Activated naive CD8-positive, alpha-beta T cell treated with anti-CD3 and anti-CD28 coated beads, Interleukin-2, amount 50 U/mL, for 16 hours (primary cell): ENCODE results near the gene UIMC1.

Experiments used
- DNase-seq: peaks from one replicate; pipeline ENCODE4 v3.0.0-alpha.2; 2020; ENCODE audit warnings: low read depth, low spot score

UIMC1 gene

GRCh38 chr5:176886336-176887251 is 120.0 kb downstream of the UIMC1 start:
- no peak for DNase-seq

GRCh38 chr5:176884571-176884890 is 122.0 kb downstream of the UIMC1 start:
- DNase-seq: no peak

GRCh38 chr5:176883700-176884570 is 122.6 kb downstream of the UIMC1 start:
- no peak for DNase-seq

- DNase-seq: no peak
These were observed 124.0 kb downstream of the UIMC1 start for GRCh38 chr5:176882567-176882903.

GRCh38 chr5:176881816-176882566 is 124.6 kb downstream of the UIMC1 start:
- no peak for DNase-seq

- no peak for DNase-seq
These were observed 125.4 kb downstream of the UIMC1 start for GRCh38 chr5:176881021-176881749.

GRCh38 chr5:176880366-176881020 is 126.1 kb downstream of the UIMC1 start:
- no peak for DNase-seq

GRCh38 chr5:176879663-176880361 is 126.8 kb downstream of the UIMC1 start:
- no peak for DNase-seq

DNA sequence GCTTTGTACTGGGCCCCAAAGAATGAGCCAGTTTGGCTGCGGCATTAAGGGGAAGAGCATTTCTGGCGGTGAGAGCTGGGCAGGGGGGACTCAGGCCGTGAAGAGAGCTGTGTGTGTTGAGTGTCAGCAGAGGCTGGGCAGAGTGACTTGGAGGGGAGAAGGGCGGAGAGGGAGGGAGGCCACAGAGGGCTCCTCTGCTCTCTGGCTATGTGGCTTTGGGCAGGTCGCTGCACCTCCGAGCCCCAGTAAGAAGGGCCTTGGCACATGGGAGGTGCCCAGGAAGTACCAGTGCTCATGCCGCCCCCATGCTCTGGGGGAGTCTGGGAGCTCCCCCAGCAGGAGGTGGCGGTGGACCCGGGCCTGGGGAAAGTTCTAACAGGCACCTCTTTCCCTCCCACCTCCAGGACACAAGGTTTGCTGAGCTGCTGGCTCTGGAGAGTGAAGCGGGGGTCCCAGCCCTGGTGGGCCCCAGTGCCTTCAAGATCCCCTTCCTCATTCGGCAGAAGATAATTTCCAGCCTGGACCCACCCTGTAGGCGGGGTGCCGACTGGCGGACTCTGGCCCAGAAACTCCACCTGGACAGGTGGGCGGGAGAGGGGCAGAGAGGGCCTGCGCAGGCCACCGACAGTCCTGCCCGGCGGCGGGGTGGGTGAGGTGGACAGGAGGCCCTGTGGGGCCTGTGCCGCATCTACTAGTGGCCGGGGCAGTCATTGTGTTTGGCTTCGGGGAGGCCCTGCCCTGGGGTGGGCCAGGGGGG is 127.5 kb downstream of the UIMC1 start:
- DNase-seq: no peak

DNA sequence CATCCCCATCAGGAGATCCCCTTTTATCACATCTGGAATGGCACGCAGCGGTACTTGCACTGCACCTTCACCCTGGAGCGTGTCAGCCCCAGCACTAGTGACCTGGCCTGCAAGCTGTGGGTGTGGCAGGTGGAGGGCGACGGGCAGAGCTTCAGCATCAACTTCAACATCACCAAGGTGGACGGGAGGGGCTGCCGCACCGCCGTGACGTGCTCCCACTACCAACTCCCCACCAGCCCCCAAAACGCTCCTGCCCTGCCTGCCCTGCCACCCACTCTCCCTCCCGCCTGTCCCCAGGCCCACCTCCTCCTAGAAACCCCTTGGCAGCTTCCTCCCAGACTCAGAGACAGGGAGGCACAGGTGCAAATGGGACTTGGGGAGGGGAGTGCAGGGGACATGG is 128.1 kb downstream of the UIMC1 start:
- no peak for DNase-seq

DNA sequence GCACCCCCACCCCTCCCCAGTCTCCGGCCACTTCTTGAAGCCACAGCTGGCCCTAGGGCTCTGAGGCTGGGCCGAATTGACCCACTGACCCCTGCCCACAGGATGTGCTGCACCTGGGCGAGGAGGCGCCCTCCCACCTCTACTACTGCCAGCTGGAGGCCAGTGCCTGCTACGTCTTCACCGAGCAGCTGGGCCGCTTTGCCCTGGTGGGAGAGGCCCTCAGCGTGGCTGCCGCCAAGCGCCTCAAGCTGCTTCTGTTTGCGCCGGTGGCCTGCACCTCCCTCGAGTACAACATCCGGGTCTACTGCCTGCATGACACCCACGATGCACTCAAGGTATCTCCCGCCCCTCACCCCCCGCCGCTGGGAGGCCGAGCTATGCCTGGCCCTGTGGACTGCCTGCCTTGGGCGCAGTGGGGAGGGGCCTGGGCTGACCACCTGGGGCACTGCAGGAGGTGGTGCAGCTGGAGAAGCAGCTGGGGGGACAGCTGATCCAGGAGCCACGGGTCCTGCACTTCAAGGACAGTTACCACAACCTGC is 128.7 kb downstream of the UIMC1 start:
- DNase-seq: no peak

- DNase-seq: no peak
These were observed 129.8 kb downstream of the UIMC1 start for GRCh38 chr5:176876506-176877431.

- DNase-seq: no peak
These were observed 130.6 kb downstream of the UIMC1 start for GRCh38 chr5:176875783-176876505.

DNA sequence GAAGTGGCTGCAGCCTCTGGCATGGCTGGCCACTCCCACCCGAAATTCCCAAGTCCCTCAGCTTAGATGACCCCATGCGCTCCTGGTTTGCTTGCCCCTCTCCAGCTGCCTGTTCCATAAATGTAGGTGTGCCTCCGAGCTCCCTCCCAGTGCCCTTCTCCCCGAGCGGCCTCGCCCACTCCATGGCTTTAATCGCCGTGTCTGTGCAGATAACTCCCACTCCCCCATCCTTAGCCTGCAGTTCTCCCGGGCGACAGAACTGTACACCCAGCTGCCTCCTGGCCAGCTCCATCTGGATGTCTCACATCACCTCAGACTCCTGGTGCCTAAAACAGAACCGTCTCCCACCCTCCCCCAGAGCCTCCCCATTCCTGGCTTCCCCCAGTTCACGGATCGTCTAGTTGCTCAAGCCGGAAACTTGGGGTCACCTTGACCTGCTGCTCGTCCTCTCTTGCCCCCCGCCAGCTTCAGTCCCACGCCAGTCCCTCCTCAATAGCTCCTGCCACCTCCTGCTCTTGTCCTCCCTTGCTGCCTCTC is 131.5 kb downstream of the UIMC1 start:
- DNase-seq: no peak

- no peak for DNase-seq
These were observed 132.3 kb downstream of the UIMC1 start for GRCh38 chr5:176874198-176874780.

DNA sequence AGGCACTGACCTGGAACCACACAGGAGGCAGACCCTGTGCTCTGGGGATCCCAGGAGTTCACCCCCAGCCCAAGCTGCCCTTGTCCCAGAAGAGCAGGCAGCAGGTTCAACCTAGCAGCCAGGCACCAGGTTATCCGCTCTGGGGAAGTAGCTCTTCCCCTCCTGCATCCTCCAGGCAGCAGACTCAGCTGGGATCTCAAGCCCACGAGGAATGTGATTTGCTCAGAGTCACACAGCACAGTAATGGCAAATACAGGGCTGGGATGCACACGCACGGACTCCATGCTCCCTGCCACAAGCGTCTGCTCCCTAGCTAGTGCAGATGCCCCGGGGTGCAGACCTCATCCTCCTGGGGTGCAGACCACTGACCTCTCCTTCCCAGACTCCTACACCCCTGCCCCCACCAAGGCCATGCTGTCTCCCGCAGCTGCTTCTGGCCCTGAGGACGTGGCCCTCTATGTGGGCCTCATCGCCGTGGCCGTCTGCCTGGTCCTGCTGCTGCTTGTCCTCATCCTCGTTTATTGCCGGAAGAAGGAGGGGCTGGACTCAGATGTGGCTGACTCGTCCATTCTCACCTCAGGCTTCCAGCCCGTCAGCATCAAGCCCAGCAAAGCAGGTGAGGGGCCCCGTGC is 132.9 kb downstream of the UIMC1 start:
- DNase-seq: no peak
